GM06990 (cell line): ENCODE measurements around the gene METTL14.

Experiments
- DNase-seq: peaks from one replicate; pipeline ENCODE4 v3.0.0-alpha.2; 2011; ENCODE audit not compliant: insufficient read length; ENCODE audit errors: extremely low read depth
- H3K27me3 ChIP-seq: replicated peaks from 2 replicates; pipeline ENCODE4 v1.6.0; 2011; ENCODE audit warnings: low read length; ENCODE audit not compliant: control insufficient read depth, insufficient read depth
- H3K36me3 ChIP-seq: 2 replicates; pipeline ENCODE4 v1.5.1; 2011; ENCODE audit warnings: low read length; ENCODE audit not compliant: control insufficient read depth, insufficient read depth
- H3K4me3 ChIP-seq: replicated peaks from 2 replicates; pipeline ENCODE4 v1.5.1; 2011; ENCODE audit warnings: low read depth, mild to moderate bottlenecking, control low read depth, low read length
- CTCF ChIP-seq: IDR thresholded peaks from 2 replicates; pipeline ENCODE4 v1.5.1; 2011; ENCODE audit warnings: low read length, control low read depth, mild to moderate bottlenecking, inconsistent platforms; ENCODE audit not compliant: insufficient read depth, poor library complexity, severe bottlenecking

Gene METTL14

GRCh38 chr4:118738090-118738489 lies 52.9 kb downstream of the METTL14 start:
- peaks cover 11% of the 10 kb centered on the region for H3K36me3 ChIP-seq
- TF ChIP-seq CTCF = no peak
- no peaks in the 10 kb centered on the region for H3K27me3 ChIP-seq
- no peak overlapping the region for H3K4me3 ChIP-seq
- no peak for DNase-seq

GRCh38 chr4:118739022-118739713 lies 54.0 kb downstream of the METTL14 start:
- H3K27me3 ChIP-seq = no peaks in the 10 kb centered on the region
- H3K4me3 ChIP-seq = no peak overlapping the region
- H3K36me3 ChIP-seq = peaks cover 12% of the 10 kb centered on the region
- TF ChIP-seq CTCF = no peak
- no peak for DNase-seq

GRCh38 chr4:118740869-118741268 lies 55.7 kb downstream of the METTL14 start:
- no peaks in the 10 kb centered on the region for H3K27me3 ChIP-seq
- DNase-seq = no peak
- peak; percentile 26 for TF ChIP-seq CTCF
- peaks cover 13% of the 10 kb centered on the region for H3K36me3 ChIP-seq
- no peak overlapping the region for H3K4me3 ChIP-seq

GRCh38 chr4:118741301-118741855 lies 56.2 kb downstream of the METTL14 start:
- no peak for DNase-seq
- no peak for TF ChIP-seq CTCF
- no peak overlapping the region for H3K4me3 ChIP-seq
- peaks cover 11% of the 10 kb centered on the region for H3K36me3 ChIP-seq
- no peaks in the 10 kb centered on the region for H3K27me3 ChIP-seq

- peaks cover 14% of the 10 kb centered on the region for H3K36me3 ChIP-seq
- no peak for DNase-seq
- no peak for TF ChIP-seq CTCF
- no peak overlapping the region for H3K4me3 ChIP-seq
- H3K27me3 ChIP-seq = no peaks in the 10 kb centered on the region
Observed at GRCh38 chr4:118742050-118742449, 56.9 kb downstream of the METTL14 start.
